SW 1271 (cell line): ENCODE results near the gene PARD3B.

Experiments
- DNase-seq, 2 experiments: peaks; one replicate each; lab custom pipeline; 2025; lab: John Stamatoyannopoulos, UW

Gene PARD3B

GRCh38 chr2:204586444-204587180 lies 41.3 kb downstream of the PARD3B start:
- no peak for DNase-seq

- no peak for DNase-seq
Measured at GRCh38 chr2:204590063-204590462, 44.8 kb downstream of the PARD3B start.

- no peak for DNase-seq
Measured at GRCh38 chr2:204591225-204591624, 46.0 kb downstream of the PARD3B start.

DNA sequence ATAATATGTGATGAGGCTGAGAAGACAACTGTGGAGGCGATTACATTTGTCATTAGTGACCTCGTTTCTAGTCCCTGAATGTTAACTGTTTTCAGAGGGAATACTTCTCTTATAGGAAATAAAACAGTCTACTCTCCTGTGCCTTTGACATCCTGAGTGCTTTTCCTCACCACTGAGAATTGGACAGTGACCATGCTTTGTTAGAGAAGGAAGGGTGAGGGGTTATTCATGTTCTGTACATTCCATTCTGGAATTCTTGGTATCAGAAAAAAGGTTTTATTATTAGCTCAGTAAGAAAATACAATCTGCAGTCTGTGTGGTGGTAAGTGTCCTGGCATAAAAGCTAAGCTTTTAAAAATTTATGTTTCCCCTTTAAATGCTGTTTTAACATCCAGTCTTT lies 58.8 kb downstream of the PARD3B start:
- no peak for DNase-seq

DNA sequence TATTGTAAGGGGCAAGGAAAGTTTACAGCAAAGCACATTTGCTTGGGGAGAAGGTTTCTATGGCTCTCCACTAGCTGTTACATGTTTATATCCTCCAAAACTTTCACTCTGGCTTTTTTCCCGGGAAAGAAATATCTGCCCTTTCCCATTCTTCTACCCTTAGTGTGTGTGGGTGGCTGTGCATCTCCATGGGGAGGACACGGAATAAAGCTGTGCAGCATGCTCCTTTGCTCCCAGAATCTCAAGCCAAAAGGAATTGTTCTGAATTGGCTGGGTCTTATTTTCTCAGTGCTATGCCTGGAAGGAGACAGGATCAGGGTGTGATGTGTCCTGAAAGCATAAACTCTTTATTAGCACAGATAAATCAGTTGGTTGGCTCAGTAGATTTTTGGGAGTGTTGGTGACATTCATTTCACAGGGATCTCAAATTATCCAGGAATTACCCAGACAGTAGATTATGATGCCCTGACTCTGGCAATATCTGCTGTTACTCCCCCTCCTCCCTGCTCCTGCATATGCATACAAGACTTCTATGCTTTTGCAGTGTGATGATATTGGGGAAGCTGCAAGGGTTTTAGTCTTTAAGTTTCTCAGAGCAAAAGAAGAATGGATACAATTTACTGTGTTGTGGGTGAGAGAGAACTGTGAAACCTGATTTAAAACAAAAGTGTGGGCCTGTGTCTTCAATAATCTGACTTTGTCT lies 63.1 kb downstream of the PARD3B start:
- no peak for DNase-seq

GRCh38 chr2:204611017-204611631 lies 65.8 kb downstream of the PARD3B start:
- no peak for DNase-seq

GRCh38 chr2:204611764-204612163 lies 66.5 kb downstream of the PARD3B start:
- no peak for DNase-seq

GRCh38 chr2:204613635-204614034 lies 68.4 kb downstream of the PARD3B start:
- no peak for DNase-seq

DNA sequence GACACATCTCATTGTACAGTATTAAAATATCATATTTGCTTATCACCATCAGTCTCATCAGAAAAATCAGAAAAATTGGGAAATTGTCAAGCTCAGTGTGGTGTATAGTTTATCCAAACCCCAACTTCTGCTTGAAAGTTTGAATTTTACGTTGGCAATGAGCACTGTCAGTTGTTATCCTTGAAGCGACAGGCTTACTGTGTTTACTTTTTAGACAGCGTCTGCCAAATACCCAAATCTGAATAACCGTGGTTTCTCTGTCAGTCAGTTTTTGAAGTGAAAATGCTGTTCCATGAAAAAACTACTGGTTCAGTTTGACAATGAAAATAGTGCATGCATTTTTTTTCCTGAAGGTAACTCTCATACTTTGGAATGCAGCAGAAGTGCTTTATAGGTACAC lies 70.2 kb downstream of the PARD3B start:
- no peak for DNase-seq

GRCh38 chr2:204625135-204625534 lies 79.9 kb downstream of the PARD3B start:
- DNase-seq: peak in 1 of 2 experiments; percentile 24

DNA sequence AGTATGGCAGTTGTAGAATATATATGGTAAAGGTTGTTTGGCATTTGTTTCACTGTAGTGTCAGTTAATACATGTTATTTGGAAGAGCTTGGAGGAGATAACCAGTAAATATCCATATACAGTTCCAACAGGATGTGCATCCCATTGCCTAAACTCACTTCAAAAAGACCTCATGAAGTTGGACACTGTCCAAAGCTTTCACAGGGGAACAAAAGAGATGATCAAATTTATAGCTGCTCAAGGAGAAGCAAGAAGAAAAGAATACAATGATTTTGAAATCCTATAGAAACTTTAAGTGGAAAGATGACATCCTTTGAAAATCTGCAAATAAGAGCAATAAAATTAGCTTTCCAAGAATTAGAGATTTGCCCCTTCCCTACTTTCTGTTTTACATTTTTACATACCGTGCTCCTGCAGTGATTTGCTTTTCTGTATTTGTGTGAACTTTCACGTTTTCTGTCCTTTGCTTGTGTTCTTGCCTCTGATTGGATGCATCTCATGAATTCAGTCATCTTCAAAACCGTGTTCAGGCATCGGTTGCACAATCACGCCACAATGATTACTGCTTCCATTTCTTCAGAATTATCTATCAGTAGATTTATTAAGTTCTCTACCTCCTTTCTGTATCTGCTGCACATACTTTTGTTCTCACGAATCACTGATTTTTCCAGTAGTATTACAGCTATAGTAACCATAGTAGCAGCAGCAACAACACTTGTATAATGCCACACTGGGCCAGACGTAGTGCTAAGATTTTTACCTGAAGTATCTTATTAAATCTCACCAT lies 83.8 kb downstream of the PARD3B start:
- DNase-seq: no peak

- no peak for DNase-seq
Measured at GRCh38 chr2:204632410-204632809, 87.1 kb downstream of the PARD3B start.

DNA sequence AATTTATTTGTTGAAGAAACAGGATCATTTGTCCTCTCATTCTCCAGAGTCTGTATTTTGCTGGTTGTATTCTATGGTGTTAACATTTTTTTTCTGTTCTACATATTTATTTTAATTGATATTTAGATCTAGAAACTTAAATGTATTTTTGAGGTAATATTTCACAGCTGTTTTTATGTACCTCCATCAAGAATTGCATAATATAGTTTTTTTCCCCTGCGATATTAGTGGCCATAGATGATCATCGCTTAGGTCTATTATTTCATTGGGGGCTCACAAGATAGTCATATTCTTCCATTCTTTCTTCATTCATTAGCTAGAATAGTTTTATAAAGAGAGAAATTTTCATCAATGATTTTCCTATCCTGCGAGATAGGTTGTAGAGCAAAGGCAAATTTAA lies 89.3 kb downstream of the PARD3B start:
- no peak for DNase-seq

- no peak for DNase-seq
Measured at GRCh38 chr2:204635478-204635877, 90.2 kb downstream of the PARD3B start.

GRCh38 chr2:204638471-204639194 lies 93.4 kb downstream of the PARD3B start:
- no peak for DNase-seq

DNA sequence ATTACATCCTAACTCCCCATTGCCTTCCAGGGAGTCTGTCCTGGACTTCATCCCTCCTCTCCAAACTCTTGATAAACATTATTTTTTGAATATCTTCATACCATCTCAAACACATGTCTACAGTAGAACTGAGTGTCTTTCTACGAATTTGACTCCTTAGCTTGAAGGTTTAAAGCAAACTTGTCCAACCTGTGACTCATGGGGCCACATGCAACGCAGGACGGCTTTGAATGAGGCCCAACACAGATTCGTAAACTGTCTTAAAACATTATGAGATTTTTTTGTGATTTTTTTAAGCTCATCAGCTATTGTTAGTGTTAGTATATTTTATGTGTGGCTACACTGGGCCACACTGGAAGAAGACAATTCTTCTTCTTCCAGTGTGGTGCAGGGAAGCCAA lies 98.1 kb downstream of the PARD3B start:
- DNase-seq: no peak

- no peak for DNase-seq
Measured at GRCh38 chr2:204645018-204645773, 99.9 kb downstream of the PARD3B start.

GRCh38 chr2:204647626-204648025 lies 102.4 kb downstream of the PARD3B start:
- DNase-seq: no peak

- DNase-seq: no peak
Measured at GRCh38 chr2:204650611-204651010, 105.3 kb downstream of the PARD3B start.

- DNase-seq: no peak
Measured at GRCh38 chr2:204652063-204652462, 106.8 kb downstream of the PARD3B start.

GRCh38 chr2:204654669-204655068 lies 109.4 kb downstream of the PARD3B start:
- DNase-seq: no peak
